ENCODE measurements around the gene MTPN. TPM values are rescaled to one million over a fixed set of nuclear protein-coding genes. Genes with fewer than 3 reads are reported as not detected.

Gene MTPN
- total RNA-seq, 1 donor from 2014 or later = 72.9 TPM

- ATAC-seq (no peak), DNase-seq (ENCODE audit: missing footprints) (no peak)
- intact Hi-C loops (cut with DNase I) = no loop called here
These were observed 66.6 kb downstream of the MTPN start for GRCh38 chr7:135910393-135911036.

GRCh38 chr7:135905858-135906257 lies 71.3 kb downstream of the MTPN start:
- intact Hi-C loops (cut with DNase I) = no loop called here
- peak; percentile 13 for ATAC-seq
- no peak for DNase-seq (ENCODE audit: missing footprints)

- ATAC-seq (no peak), DNase-seq (ENCODE audit: missing footprints) (no peak)
- intact Hi-C loops (cut with DNase I) = no loop called here
These were observed 71.8 kb downstream of the MTPN start for GRCh38 chr7:135905355-135905754.

GRCh38 chr7:135904282-135904681 lies 72.9 kb downstream of the MTPN start:
- no peak for ATAC-seq
- intact Hi-C loops (cut with DNase I) = no loop called here
- DNase-seq (ENCODE audit: missing footprints) = no peak

GRCh38 chr7:135901585-135902540 lies 75.3 kb downstream of the MTPN start:
- DNase-seq (ENCODE audit: missing footprints) (no peak), ATAC-seq (no peak)
- intact Hi-C loops (cut with DNase I) = no loop called here

- DNase-seq (ENCODE audit: missing footprints) (no peak), ATAC-seq (no peak)
- intact Hi-C loops (cut with DNase I) = no loop called here
These were observed 77.1 kb downstream of the MTPN start for GRCh38 chr7:135900065-135900546.

GRCh38 chr7:135899458-135900064 lies 77.6 kb downstream of the MTPN start:
- DNase-seq (ENCODE audit: missing footprints) = no peak
- intact Hi-C loops (cut with DNase I) = no loop called here
- no peak for ATAC-seq

GRCh38 chr7:135898226-135898625 lies 78.9 kb downstream of the MTPN start:
- intact Hi-C loops (cut with DNase I) = no loop called here
- ATAC-seq (no peak), DNase-seq (ENCODE audit: missing footprints) (no peak)

- peak; percentile 28 for ATAC-seq
- no peak for DNase-seq (ENCODE audit: missing footprints)
- intact Hi-C loops (cut with DNase I) = no loop called here
These were observed 82.3 kb downstream of the MTPN start for GRCh38 chr7:135894816-135895215.

- ATAC-seq (no peak), DNase-seq (ENCODE audit: missing footprints) (no peak)
- intact Hi-C loops (cut with DNase I) = no loop called here
These were observed 87.3 kb downstream of the MTPN start for GRCh38 chr7:135889823-135890222.

GRCh38 chr7:135888740-135889139 lies 88.4 kb downstream of the MTPN start:
- intact Hi-C loops (cut with DNase I) = no loop called here
- DNase-seq (ENCODE audit: missing footprints) = no peak
- ATAC-seq = no peak

- no peak for ATAC-seq
- no peak for DNase-seq (ENCODE audit: missing footprints)
- intact Hi-C loops (cut with DNase I) = no loop called here
These were observed 90.6 kb downstream of the MTPN start for GRCh38 chr7:135886345-135887132.

- ATAC-seq (peak; percentile 72), DNase-seq (ENCODE audit: missing footprints) (no peak)
- intact Hi-C loops (cut with DNase I) = no loop called here
These were observed 92.5 kb downstream of the MTPN start for GRCh38 chr7:135884495-135885232.

GRCh38 chr7:135879233-135879632 lies 97.9 kb downstream of the MTPN start:
- ATAC-seq (no peak), DNase-seq (ENCODE audit: missing footprints) (no peak)
- intact Hi-C loops (cut with DNase I) = no loop called here

- intact Hi-C loops (cut with DNase I) = no loop called here
- DNase-seq (ENCODE audit: missing footprints) = no peak
These were observed 98.9 kb downstream of the MTPN start for GRCh38 chr7:135878284-135878683.

GRCh38 chr7:135877805-135878204 lies 99.4 kb downstream of the MTPN start:
- ATAC-seq (no peak), DNase-seq (ENCODE audit: missing footprints) (no peak)
- intact Hi-C loops (cut with DNase I) = no loop called here

More at GRCh38 chr7:135878284-135878683, 98.9 kb downstream of the MTPN start:
- ATAC-seq = no peak
